GM18909 (cell line): ENCODE data around the gene DNAH9.

ENCODE experiments used
- ATAC-seq: cut with Tn5 transposase; IDR thresholded peaks from one replicate; pipeline ENCODE4 v1.9.1; 2021; ENCODE audit warnings: mild to moderate bottlenecking; ENCODE audit not compliant: unreplicated experiment, poor library complexity

Gene DNAH9

DNA sequence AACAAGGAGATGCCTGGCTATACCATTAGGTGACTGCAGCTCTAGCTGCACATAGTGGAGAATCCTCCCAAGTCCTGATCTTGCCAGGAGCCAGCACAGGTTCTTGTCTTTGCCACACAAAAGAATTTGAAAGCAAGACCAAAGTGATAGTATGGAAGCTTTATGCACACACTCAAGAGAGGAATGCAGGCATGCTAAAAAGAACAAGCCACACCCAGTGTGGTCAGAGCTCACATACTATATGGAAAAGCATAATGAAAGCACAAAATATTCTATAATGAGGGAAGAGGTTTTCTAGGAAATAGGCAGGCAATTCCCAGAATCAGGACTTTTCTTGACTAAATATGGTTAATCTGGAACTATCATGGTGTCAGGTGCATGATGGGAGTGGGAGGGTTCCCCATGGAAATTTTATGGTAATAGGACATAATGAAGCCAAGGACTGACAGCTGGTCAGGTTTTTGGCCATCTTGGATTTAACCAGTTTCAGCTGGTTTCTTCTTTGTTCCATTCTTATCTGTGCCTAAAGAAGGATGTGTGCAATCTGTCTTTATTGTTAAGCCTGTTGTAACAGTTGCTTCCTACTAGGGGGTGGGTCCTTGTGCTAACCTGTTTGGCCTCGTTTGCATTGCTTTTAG, 227.4 kb downstream of the DNAH9 start:
- no peak for ATAC-seq

DNA sequence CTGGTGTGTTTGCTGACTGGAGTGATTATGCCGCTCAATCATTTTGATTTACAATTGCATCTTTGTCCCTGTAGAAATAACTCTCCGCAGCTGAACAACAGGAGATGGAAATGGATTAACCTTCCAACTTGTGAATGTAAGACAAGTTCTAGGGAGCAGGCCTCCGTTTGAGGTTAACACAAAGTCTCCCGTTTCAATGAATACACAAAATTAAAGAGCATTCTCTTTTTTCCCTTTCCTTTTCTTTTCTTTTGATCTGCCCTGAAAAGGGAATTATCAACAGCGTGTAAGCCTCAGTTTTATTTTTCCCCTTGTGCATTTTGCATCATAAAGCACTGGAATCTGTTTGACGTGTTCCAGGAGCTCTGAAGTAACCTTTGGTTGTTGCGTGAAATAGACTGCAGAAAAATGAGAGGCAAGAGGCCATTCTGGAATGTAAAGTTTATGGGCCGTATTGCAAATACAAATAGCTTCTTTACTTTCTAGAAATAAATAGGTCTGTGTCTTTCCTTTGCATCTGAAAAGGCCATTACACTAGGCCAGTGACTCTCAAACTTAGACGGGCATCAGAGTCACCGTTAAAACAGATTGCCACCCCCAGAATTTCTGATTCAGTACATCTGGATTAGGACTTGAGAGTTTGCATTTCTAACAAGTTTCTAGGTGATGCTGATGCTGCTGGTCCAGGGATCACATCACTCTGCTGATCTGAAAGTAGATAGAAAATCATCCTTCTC, 234.3 kb downstream of the DNAH9 start:
- ATAC-seq = no peak

GRCh38 chr17:11836508-11836907, 238.2 kb downstream of the DNAH9 start:
- ATAC-seq = no peak

GRCh38 chr17:11840052-11840451, 241.8 kb downstream of the DNAH9 start:
- ATAC-seq = no peak

GRCh38 chr17:11840831-11841230, 242.6 kb downstream of the DNAH9 start:
- ATAC-seq = no peak

DNA sequence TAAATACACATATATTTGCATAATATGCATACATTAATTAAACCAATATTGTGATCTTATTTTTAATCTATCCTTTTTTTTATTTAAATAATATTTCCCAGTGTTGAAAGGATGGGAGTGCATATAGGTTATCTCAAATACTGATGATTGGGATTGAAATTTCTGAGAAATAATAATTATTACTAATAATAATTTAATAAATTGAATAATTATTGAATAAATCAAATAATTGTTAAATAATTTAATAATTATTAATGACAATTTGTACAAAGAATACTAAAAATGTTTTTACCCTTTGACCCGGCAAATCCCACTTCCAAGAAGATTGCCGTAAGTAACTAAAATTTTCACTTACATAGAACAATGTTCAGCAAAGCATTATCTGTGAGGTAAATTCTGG, 250.1 kb downstream of the DNAH9 start:
- no peak for ATAC-seq

DNA sequence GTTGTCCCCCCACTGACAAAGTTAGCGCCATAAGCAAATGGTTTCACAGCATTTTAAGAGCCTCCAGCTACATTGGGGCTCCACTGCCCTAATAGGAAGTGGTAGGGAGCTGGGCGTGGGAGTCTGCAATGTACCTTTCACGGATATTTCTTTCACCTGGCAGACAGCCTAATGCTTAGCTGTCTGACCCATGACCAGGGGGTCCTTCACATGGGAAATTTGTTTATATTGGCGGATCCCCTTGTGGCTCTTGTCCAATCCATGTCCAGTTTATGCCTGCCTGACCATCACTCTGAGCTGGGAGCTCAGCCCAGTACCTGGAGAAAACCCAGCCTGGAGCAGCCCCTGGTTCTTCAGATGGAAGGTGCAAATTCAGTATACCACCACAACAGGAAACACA, 254.0 kb downstream of the DNAH9 start:
- no peak for ATAC-seq

- no peak for ATAC-seq
Observed at GRCh38 chr17:11852912-11853311, 254.6 kb downstream of the DNAH9 start.

DNA sequence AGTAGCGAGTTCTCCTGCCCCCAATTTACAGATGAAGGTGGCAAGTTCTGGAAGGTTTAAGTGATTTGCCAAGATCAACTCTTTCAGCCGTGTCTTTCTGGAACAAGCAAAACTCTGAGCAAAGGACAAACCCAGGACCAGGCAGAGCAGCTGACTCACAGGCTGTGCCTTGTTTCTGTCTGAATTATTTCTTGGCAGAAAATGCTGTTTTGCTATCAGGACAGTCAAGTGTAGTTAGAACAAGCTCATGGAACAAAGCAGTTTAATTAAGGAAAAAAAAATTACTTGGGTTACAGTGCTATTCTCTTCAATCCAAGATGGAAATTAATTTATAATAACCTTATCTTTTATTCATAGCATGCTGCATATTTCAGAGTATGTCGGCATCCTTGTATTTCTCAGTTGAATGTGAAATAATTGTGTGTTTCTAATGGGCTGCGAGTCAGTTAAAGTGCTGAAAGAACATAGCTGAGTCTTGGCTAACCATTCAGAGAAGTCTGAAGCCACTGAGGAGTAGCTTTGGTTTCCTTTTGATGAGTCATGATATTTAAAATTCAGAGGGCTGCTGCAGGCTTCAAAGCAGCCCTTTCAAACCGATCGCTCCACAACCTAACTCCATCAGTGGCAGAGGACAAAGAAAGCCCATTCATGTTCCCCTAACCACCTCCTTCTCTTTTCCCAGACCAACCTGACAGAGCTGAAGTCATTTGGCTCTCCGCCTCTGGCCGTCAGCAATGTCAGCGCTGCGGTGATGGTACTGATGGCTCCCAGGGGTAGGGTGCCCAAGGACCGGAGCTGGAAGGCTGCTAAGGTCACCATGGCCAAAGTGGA, 255.3 kb downstream of the DNAH9 start:
- no peak for ATAC-seq

GRCh38 chr17:11855306-11855705, 257.0 kb downstream of the DNAH9 start:
- no peak for ATAC-seq

- no peak for ATAC-seq
Observed at GRCh38 chr17:11857006-11857405, 258.7 kb downstream of the DNAH9 start.

- ATAC-seq = no peak
Observed at GRCh38 chr17:11869680-11870394, 271.6 kb downstream of the DNAH9 start.

GRCh38 chr17:11871773-11872172, 273.5 kb downstream of the DNAH9 start:
- no peak for ATAC-seq

DNA sequence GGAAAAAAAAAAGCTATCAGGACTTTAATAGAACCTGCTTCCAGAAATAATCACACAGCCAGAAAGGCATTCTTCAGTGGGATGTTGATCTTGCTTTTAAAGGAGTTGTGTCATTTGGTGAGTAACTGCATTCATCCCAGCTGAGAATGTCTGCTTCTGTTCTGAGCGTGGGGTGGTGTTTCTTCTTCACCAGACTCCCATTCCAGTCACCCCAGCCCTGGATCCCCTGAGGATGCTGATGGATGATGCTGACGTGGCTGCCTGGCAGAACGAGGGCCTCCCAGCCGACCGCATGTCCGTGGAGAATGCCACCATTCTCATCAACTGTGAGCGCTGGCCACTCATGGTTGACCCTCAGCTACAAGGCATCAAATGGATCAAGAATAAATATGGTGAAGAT, 276.5 kb downstream of the DNAH9 start:
- ATAC-seq = no peak

- no peak for ATAC-seq
Observed at GRCh38 chr17:11880714-11881113, 282.4 kb downstream of the DNAH9 start.

DNA sequence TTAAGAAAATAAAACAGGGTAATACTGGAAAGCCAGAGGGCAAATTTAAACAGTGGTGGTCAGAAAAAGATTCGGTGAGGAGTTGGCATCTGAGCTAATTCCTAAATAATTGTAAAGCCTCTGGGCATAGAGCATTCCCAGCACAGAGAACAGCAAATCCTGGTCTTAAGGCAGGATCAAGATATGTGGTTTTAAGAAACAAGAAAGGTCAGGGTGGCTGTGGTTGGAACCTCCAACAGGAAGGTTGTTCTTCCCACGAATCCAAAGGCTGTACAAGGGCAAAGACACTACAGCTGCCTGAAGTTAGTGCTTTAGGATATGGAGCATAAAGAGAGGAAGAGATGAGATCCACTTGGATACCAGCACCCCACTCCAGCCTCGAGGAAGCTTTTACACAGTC, 284.4 kb downstream of the DNAH9 start:
- ATAC-seq = no peak

GRCh38 chr17:11885051-11885450, 286.8 kb downstream of the DNAH9 start:
- ATAC-seq = no peak

DNA sequence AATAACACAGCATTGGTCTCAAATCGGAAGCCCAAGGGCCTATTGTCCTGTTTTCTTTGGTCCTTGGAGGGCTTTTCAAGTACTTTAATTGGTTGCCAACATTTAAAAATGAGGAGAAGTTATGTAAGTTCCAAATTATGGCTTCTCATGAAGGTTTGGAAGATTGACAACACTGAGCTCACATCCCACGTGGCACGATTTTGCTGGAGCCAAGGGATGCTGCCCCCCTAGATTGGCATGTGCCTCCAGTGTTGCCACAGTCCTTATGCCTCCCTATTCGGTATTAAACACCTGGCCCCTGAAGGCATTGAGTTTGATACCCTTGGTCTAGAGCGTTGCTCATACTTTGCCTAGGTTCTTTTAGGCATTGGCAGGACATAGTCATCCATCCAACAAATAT, 291.0 kb downstream of the DNAH9 start:
- ATAC-seq = no peak

DNA sequence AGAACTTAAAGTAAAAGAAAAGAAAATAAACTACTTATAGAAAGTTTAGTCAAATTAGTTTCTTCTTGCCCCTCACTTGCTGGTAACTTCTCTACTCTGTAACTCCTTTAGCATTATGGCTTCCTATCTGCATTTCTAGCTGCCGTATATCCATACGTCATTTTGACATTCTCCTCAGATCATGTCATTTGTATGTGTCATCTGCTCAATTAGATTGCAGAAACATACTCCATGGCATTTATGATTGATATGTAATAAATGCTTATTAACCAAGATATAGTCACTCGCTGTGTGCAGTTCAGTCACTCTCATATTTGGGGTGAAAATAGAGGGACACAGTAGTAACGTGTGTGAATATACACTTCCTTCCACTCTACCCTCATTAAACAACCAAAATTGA, 295.6 kb downstream of the DNAH9 start:
- ATAC-seq = no peak

DNA sequence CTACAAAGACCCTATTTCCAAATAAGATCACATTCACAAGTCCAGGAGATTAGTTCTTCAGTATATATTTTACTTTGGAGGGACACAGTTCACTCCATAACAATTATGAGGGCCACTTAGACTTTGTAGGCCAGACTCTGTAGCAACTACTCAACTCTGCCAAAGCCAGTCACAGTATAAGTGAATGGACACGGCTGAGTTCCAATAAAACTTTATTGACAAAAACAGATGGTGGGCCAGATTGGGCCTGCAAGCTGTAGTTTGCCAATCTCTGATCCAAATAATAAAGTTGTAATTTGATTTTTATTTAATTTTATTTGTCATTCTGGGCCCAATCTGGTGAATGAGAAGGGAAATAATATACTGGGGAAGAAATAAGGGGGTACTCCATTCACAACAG, 297.9 kb downstream of the DNAH9 start:
- no peak for ATAC-seq
